Neural crest cell (in vitro differentiated cells): Measurements from ENCODE around the gene SORT1. TPM values are rescaled to one million over a fixed set of nuclear protein-coding genes. Genes with fewer than 3 reads are reported as not detected.

Source experiments
- DNase-seq: peaks from one replicate; pipeline ENCODE4 v3.0.0; 2021; ENCODE audit warnings: low read depth, mixed read lengths, low spot score
- H3K27ac Mint-ChIP-seq: one replicate; pipeline ENCODE4 v1.8.0; 2021; ENCODE audit warnings: mild to moderate bottlenecking, mixed read lengths; ENCODE audit not compliant: unreplicated experiment
- H3K27me3 Mint-ChIP-seq: 2 replicates; pipeline ENCODE4 v1.8.0; 2021; ENCODE audit warnings: low read depth, mild to moderate bottlenecking, mixed read lengths
- H3K36me3 Mint-ChIP-seq: 2 replicates; pipeline ENCODE4 v1.8.0; 2021; ENCODE audit warnings: low read depth, mild to moderate bottlenecking, mixed read lengths
- H3K4me1 Mint-ChIP-seq: 2 replicates; pipeline ENCODE4 v1.8.0; 2021; ENCODE audit warnings: mixed read lengths
- H3K4me3 Mint-ChIP-seq: one replicate; pipeline ENCODE4 v1.8.0; 2021; ENCODE audit warnings: mild to moderate bottlenecking, mixed read lengths
- H3K9me3 Mint-ChIP-seq: 2 replicates; pipeline ENCODE4 v1.8.0; 2021; ENCODE audit warnings: mixed read lengths
- CTCF ChIP-seq: fragments of 200-600 bp; sonication (generic); conservative IDR thresholded peaks from 2 replicates; pipeline ENCODE4 v1.5.0; 2021; ENCODE audit warnings: antibody characterized with exemption, mild to moderate bottlenecking
- total RNA-seq: library from RNA; stranded (reverse); gene quantifications from 2 replicates; pipeline ENCODE4 v1.2.1, GENCODE V29; 2021

SORT1 gene
- total RNA-seq, 1 donor from 2014 or later = 60.8 TPM

GRCh38 chr1:109265741-109266330 lies 131.9 kb downstream of the SORT1 start:
- peaks cover 4% of the 10 kb centered on the region for H3K27me3 Mint-ChIP-seq
- DNase-seq = no peak
- no peaks in the 10 kb centered on the region for H3K9me3 Mint-ChIP-seq
- TF ChIP-seq CTCF = no peak
- no peak overlapping the region for H3K27ac Mint-ChIP-seq
- H3K4me3 Mint-ChIP-seq = no peak overlapping the region
- H3K4me1 Mint-ChIP-seq = peaks cover 6% of the 10 kb centered on the region
- H3K36me3 Mint-ChIP-seq = peaks cover 3% of the 10 kb centered on the region

DNA sequence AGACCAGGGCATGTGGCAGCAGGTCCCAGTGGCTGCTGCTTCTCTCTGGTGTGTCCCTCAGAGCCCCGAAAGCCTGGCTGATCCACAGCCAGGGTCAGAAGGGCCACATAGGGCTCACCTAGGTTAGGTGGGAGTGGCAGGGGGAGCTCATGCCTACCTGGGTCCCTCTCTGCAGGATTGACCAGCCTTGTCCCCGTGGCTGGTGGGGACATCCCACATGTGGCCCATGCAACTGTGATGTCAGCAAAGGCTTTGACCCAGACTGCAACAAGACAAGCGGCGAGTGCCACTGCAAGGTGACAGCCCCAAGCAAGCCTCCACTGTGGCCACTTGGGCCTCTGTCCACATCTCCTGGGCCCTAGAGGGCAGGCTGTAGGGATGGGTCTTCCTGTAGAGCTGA lies 132.7 kb downstream of the SORT1 start:
- DNase-seq = no peak

GRCh38 chr1:109264379-109264755 lies 133.4 kb downstream of the SORT1 start:
- Mint-ChIP-seq H3K4me1 (peaks cover 20% of the 10 kb centered on the region), H3K9me3 (no peaks in the 10 kb centered on the region), H3K27ac (no peak overlapping the region), H3K36me3 (peaks cover under 1% of the 10 kb centered on the region), H3K27me3 (peaks cover 4% of the 10 kb centered on the region), H3K4me3 (no peak overlapping the region)
- TF ChIP-seq CTCF = no peak
- DNase-seq = no peak

More for the DNA sequence above, 132.7 kb downstream of the SORT1 start:
- TF ChIP-seq CTCF = no peak
- H3K36me3 Mint-ChIP-seq = peaks cover 2% of the 10 kb centered on the region
- H3K4me3 Mint-ChIP-seq = no peak overlapping the region
- no peaks in the 10 kb centered on the region for H3K9me3 Mint-ChIP-seq
- H3K27ac Mint-ChIP-seq = no peak overlapping the region
- H3K27me3 Mint-ChIP-seq = peaks cover 4% of the 10 kb centered on the region
- H3K4me1 Mint-ChIP-seq = peaks cover 14% of the 10 kb centered on the region

- peak; percentile 98 for TF ChIP-seq CTCF
- Mint-ChIP-seq H3K36me3 (peaks cover 2% of the 10 kb centered on the region), H3K9me3 (no peaks in the 10 kb centered on the region), H3K4me3 (peak overlapping the region; percentile 65), H3K27me3 (peaks cover 4% of the 10 kb centered on the region), H3K27ac (no peak overlapping the region), H3K4me1 (peaks cover 24% of the 10 kb centered on the region)
- peak; percentile 89 for DNase-seq
Observed at GRCh38 chr1:109263597-109264378, 133.9 kb downstream of the SORT1 start.

DNA sequence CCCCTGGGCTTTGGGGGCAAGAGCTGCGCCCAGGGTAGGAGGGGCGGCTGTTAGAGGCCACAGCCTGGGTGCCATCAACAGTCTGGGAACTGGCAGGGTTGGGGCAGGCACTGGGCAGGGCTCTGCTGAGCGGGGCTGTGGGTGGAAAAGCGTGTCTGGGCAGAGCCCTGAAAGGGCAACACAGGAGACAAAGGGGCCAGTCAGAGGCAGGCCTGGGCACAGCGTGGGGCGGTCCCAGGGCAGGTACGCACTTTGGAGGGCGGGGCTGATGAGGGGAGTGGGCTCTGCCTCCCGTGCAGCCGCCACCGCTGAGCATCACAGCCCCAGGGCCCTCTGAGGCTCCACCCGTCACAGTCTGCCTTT lies 134.5 kb downstream of the SORT1 start:
- H3K27me3 Mint-ChIP-seq = peaks cover 4% of the 10 kb centered on the region
- peaks cover 2% of the 10 kb centered on the region for H3K36me3 Mint-ChIP-seq
- H3K27ac Mint-ChIP-seq = no peak overlapping the region
- H3K4me1 Mint-ChIP-seq = peaks cover 25% of the 10 kb centered on the region
- no peak for TF ChIP-seq CTCF
- H3K4me3 Mint-ChIP-seq = peak overlapping the region; percentile 65
- no peak for DNase-seq
- no peaks in the 10 kb centered on the region for H3K9me3 Mint-ChIP-seq
